AG09309 (cell line): ENCODE measurements around the gene ZNF423.

Experiments used
- DNase-seq: peaks from one replicate; pipeline ENCODE4 v3.0.0-alpha.2; 2010; ENCODE audit warnings: low read depth
- H3K4me3 ChIP-seq: 2 replicates; pipeline ENCODE4 v1.5.1; 2011; ENCODE audit warnings: mild to moderate bottlenecking, low read depth, low read length, moderate library complexity; ENCODE audit not compliant: control insufficient read depth
- CTCF ChIP-seq: IDR thresholded peaks from 2 replicates; pipeline ENCODE4 v1.5.1; 2011; ENCODE audit warnings: mild to moderate bottlenecking, low read depth, low read length, inconsistent platforms; ENCODE audit not compliant: insufficient read depth, control insufficient read depth; ENCODE audit errors: missing control alignments

The ZNF423 gene

DNA sequence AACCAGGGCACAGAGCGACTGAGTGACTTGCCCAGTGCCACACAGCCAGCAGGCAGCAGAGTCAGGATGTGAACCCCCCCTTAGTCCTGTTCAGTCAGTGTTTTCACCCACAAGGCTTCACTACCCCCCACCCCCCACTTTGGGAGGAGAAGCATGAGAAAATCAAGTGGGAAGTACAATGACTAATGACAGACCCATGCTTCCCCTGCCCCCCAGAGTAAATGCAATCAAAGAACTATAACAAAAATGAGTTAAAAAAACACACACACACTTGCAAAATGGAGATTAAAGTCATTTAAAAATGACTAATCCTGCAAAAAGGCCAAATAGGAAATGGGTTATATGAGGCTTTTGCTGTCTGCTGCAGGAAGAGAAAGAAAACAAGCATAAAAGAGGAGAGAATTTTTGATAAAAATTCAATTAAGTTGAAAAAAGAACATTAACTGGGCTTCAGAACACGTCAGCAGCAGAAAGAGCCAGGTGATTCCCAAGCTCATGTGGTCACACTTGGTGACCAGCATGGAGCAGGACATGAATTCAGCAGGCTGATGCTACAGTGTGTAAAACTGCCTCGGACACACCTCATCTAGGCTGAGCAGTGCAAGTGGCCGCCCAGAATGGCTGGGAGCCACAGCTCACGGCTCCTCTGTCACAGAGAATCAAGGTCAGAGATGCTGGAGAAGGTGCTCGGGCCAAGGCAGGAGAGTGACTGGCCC, 212.3 kb downstream of the ZNF423 start:
- peak overlapping the region; percentile 23 for H3K4me3 ChIP-seq
- peak; percentile 63 for DNase-seq
- TF ChIP-seq CTCF = no peak

DNA sequence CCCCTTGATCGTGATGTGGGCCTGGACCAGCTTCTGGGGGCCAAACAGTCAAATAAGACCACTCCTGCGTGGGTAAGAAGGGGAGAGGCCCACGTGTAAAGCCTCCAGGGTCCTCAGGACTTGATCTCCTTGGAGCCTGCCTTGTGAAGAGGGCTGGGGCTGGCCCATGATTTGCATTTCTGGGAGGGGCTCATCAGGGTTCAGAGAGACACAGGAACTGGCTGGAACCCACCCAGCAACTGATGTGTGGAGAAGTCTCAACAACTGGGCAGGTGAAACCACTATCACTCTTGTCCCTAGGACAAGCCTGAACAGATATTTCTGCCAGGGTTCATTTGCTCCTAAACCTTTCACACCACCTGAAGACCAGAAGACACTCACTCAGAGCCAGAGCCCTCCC, 214.7 kb downstream of the ZNF423 start:
- no peak for DNase-seq
- TF ChIP-seq CTCF = no peak
- no peak overlapping the region for H3K4me3 ChIP-seq

DNA sequence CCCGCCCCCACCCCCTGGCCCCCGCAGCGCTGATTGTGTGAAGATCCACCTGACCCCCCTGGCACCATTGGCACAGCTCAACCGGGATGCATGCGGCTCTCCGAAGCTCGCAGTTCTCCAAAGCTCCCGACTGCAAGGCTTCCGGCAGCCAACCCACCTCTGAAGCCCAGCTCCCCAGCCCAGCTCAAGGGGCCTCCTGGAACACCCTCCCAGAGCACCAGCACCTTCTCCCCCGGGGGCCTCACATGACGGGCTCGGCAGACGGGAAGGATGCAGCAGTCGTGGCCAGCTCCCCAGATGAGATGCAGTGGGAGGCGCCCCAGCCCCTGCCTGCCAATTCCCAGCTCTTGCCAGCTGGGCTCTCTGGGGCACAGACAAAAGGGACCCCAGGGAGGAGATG, 215.3 kb downstream of the ZNF423 start:
- TF ChIP-seq CTCF = no peak
- DNase-seq = no peak
- H3K4me3 ChIP-seq = no peak overlapping the region

DNA sequence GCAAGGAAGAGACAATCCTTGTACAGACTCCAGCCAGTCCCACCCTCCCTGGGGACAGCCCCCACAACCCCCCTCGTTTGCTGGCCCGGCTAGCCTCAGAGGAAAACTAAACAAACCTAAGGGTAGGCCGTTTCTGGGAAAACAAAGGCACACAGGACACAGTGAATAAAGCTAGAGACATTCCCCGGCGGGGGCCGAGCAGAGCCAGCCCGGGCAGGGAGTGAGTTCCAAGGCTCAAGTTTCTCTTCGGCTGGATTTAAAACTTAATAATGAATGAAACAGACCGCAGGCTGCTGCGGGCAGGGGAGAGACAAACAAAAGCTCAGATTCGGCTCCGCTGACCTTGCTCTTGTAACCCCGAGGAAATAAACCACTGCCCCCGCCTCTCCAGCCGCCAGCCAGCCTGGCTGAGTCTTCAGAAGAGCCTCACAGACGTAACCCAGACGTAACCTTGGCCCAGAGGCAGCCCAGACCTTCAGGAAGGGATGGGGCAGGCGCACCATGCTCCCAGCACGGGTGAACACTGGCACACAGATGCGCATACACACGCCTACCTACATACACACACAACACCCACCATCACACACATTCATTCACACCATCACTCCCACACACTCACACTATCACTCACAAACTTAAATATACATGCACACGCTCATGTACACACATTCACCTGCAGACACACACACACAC, 216.0 kb downstream of the ZNF423 start:
- H3K4me3 ChIP-seq = no peak overlapping the region
- TF ChIP-seq CTCF = no peak
- DNase-seq = no peak

- TF ChIP-seq CTCF = no peak
- no peak for DNase-seq
- H3K4me3 ChIP-seq = no peak overlapping the region
Measured at GRCh38 chr16:49638673-49639610, 217.0 kb downstream of the ZNF423 start.

DNA sequence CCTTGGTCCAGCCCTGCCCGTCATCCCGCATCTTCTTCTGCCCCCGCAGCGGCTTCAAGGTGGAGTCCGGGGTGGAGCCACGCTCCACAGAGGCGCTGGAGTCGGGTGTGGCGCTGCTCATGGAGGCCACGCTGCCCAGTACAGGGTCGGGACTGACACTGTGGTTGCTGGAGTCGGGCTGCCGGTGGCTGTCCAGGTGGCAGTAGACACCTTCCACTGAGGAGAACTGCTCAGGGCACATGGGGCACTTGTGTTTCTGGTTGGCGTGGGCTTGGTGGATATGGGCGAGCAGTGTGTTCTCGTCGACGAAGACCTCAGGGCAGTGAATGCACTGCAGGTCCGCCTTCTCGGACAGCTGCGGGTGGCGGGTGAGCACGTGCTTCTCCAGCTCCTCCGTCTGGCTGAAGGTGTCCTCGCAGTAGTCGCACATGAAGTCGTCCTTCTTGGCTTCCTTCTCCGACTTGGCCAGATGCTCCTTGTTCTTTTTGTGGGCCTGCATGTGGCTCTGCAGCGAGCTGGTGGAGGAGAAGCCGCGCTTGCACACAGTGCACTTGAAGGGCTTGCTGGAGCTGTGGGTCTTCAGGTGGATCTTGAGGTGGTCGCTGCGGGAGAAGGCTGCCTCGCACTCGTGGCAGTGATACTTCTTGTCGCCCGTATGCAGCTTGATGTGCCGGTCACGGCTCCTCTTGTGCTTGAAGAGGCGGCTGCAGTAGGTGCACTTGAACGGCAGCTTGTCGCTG, 217.8 kb downstream of the ZNF423 start:
- no peak overlapping the region for H3K4me3 ChIP-seq

More for the DNA sequence above, 217.8 kb downstream of the ZNF423 start:
- DNase-seq = no peak
- TF ChIP-seq CTCF = no peak
